Measurements from ENCODE around the gene MLC1. TPM values are rescaled to one million over a fixed set of nuclear protein-coding genes. Genes with fewer than 3 reads are reported as not detected.

The MLC1 gene
- total RNA-seq, 1 donor from 2014 or later = 0.09 TPM

DNA sequence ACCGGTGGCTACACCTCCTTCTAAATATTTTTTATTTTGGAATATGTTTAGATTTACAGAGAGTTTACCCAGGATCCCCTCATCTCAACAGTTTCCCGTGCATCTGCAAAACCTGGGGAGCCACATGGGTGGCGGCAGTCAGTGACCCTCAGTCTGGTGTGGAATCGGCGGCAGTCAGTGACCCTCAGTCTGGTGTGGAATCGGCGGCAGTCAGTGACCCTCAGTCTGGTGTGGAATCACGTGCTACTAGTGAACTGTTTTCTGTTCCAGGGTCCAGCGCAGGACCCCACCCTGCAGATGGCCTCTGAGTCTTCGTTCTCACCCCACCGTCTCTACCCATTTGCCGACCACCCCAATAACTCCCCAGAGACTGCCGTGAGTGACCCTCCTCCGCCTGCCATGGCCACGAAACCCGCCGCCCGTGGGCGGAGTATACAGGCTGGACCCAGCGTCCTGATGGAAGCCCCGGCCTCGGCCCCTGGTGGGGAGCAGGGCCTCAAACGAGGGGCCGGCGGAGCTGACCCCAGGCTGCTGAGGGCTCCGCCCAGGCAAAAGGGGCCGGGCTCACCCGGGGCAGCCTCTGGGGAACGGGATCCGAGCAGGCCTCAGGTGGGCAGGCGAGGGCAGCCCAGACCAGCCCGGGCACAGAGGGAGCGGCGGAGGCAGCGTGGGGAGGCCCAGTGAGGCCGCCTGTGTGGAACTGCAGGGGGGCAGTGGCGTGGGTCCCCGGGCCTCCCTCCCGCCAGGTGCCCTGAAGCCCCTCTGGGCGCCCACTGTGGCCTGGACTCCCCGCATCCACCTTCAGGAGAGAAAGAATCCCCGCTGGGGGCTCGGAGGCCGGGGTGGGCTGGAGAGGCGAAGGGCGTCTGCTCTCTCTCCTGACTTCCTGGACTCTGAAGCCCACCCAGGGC is 75.2 kb downstream of the MLC1 start:
- peaks cover 43% of the 10 kb centered on the region for H3K27me3 ChIP-seq (ENCODE audit: insufficient read depth, low read length)
- Mint-ChIP-seq H3K9me3 (ENCODE audit: unreplicated experiment) (peaks cover 2% of the 10 kb centered on the region), H3K27me3 (ENCODE audit: low read depth, unreplicated experiment) (peaks cover 35% of the 10 kb centered on the region), H3K4me1 (ENCODE audit: low read depth, unreplicated experiment) (no peaks in the 10 kb centered on the region), H3K4me3 (ENCODE audit: unreplicated experiment) (no peak overlapping the region), H3K36me3 (ENCODE audit: low read depth, unreplicated experiment) (no peaks in the 10 kb centered on the region), H3K27ac (ENCODE audit: unreplicated experiment) (no peak overlapping the region)
- FAIRE-seq (no peak), DNase-seq (ENCODE audit: low read depth) (no peak)
- no peaks in the 10 kb centered on the region for H3K4me1 ChIP-seq (ENCODE audit: insufficient read depth, low read length)
- no peaks in the 10 kb centered on the region for H4K20me1 ChIP-seq (ENCODE audit: insufficient read depth, low read length)
- no peak overlapping the region for H3K4me3 ChIP-seq (ENCODE audit: insufficient read depth, low read depth, low read length)
- H3K9me3 ChIP-seq (ENCODE audit: insufficient read depth, low read depth, low read length) = no peaks in the 10 kb centered on the region
- no peaks in the 10 kb centered on the region for H3K79me2 ChIP-seq (ENCODE audit: insufficient read depth, low read length)
- no peaks in the 10 kb centered on the region for H3K36me3 ChIP-seq (ENCODE audit: insufficient read depth, low read length)
- H3K27ac ChIP-seq (ENCODE audit: low read depth, low read length) = no peak overlapping the region
- no peak overlapping the region for H3K9ac ChIP-seq (ENCODE audit: low read length)
- no peak overlapping the region for H3K4me2 ChIP-seq (ENCODE audit: low read length)
- TF ChIP-seq, protein P1, sequence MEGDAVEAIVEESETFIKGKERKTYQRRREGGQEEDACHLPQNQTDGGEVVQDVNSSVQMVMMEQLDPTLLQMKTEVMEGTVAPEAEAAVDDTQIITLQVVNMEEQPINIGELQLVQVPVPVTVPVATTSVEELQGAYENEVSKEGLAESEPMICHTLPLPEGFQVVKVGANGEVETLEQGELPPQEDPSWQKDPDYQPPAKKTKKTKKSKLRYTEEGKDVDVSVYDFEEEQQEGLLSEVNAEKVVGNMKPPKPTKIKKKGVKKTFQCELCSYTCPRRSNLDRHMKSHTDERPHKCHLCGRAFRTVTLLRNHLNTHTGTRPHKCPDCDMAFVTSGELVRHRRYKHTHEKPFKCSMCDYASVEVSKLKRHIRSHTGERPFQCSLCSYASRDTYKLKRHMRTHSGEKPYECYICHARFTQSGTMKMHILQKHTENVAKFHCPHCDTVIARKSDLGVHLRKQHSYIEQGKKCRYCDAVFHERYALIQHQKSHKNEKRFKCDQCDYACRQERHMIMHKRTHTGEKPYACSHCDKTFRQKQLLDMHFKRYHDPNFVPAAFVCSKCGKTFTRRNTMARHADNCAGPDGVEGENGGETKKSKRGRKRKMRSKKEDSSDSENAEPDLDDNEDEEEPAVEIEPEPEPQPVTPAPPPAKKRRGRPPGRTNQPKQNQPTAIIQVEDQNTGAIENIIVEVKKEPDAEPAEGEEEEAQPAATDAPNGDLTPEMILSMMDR (IDR thresholded peaks at IDR 0.05; ENCODE audit: insufficient read depth, low read depth, low read length) = no peak
- TF ChIP-seq EZH2 (IDR thresholded peaks at IDR 0.05; ENCODE audit: insufficient read depth, low read length) = peak; percentile 40
- no peak overlapping the region for H2AFZ ChIP-seq (ENCODE audit: low read depth, low read length)

Other genes starting within 250 kb of the MLC1 start
- 21.0 and 22.7 TPM in 2 replicates for gene ZBED4, start 231.6 kb downstream of the MLC1 start, total RNA-seq
- 23.8 and 26.2 TPM in 2 replicates for gene ALG12, start 167.0 kb downstream of the MLC1 start, total RNA-seq
- gene CRELD2, start 166.8 kb downstream of the MLC1 start, total RNA-seq = 49.6 and 58.2 TPM in 2 replicates
- 15.1 and 15.5 TPM in 2 replicates for gene PIM3, start 124.7 kb downstream of the MLC1 start, total RNA-seq
- not detected in 2 replicates for gene IL17REL, start 72.7 kb downstream of the MLC1 start, total RNA-seq
- not detected in 2 replicates for gene TTLL8, start 27.1 kb downstream of the MLC1 start, total RNA-seq
- gene MOV10L1, start 4.6 kb upstream of the MLC1 start, total RNA-seq = 0.61 and 0.62 TPM in 2 replicates
- gene PANX2, start 85.3 kb upstream of the MLC1 start, total RNA-seq = 2.3 and 2.8 TPM in 2 replicates
- gene TRABD, start 100.5 kb upstream of the MLC1 start, total RNA-seq = 34.0 and 35.7 TPM in 2 replicates
- 16.9 and 18.5 TPM in 2 replicates for gene SELENOO, start 115.6 kb upstream of the MLC1 start, total RNA-seq
- 25.4 and 26.3 TPM in 2 replicates for gene TUBGCP6, start 159.6 kb upstream of the MLC1 start, total RNA-seq
- 36.8 and 46.5 TPM in 2 replicates for gene HDAC10, start 165.8 kb upstream of the MLC1 start, total RNA-seq
- 29.1 and 36.4 TPM in 2 replicates for gene MAPK12, start 176.3 kb upstream of the MLC1 start, total RNA-seq
- gene MAPK11, start 185.0 kb upstream of the MLC1 start, total RNA-seq = 19.6 and 22.4 TPM in 2 replicates
- 327 and 376 TPM in 2 replicates for gene PLXNB2, start 222.2 kb upstream of the MLC1 start, total RNA-seq
- 5.4 and 5.8 TPM in 2 replicates for gene DENND6B, start 241.6 kb upstream of the MLC1 start, total RNA-seq